GM12872 (cell line): Measurements from ENCODE around the gene CMSS1.

Experiments
- TF ChIP-seq, protein P1 (sequence below): IDR thresholded peaks from 3 replicates; pipeline ENCODE4 v1.5.1; 2011; ENCODE audit warnings: low read depth, mild to moderate bottlenecking, low read length, moderate library complexity; ENCODE audit not compliant: insufficient read depth

CMSS1 gene

GRCh38 chr3:100048248-100048647 is 230.6 kb downstream of the CMSS1 start:
- TF ChIP-seq, protein P1, sequence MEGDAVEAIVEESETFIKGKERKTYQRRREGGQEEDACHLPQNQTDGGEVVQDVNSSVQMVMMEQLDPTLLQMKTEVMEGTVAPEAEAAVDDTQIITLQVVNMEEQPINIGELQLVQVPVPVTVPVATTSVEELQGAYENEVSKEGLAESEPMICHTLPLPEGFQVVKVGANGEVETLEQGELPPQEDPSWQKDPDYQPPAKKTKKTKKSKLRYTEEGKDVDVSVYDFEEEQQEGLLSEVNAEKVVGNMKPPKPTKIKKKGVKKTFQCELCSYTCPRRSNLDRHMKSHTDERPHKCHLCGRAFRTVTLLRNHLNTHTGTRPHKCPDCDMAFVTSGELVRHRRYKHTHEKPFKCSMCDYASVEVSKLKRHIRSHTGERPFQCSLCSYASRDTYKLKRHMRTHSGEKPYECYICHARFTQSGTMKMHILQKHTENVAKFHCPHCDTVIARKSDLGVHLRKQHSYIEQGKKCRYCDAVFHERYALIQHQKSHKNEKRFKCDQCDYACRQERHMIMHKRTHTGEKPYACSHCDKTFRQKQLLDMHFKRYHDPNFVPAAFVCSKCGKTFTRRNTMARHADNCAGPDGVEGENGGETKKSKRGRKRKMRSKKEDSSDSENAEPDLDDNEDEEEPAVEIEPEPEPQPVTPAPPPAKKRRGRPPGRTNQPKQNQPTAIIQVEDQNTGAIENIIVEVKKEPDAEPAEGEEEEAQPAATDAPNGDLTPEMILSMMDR, result no peak

- TF ChIP-seq, protein P1, result no peak
These were observed 236.4 kb downstream of the CMSS1 start for GRCh38 chr3:100053951-100054620.

GRCh38 chr3:100057716-100058575 is 240.3 kb downstream of the CMSS1 start:
- TF ChIP-seq, protein P1, result no peak

GRCh38 chr3:100059472-100059871 is 241.8 kb downstream of the CMSS1 start:
- TF ChIP-seq, protein P1, result no peak

- TF ChIP-seq, protein P1, result no peak
These were observed 243.2 kb downstream of the CMSS1 start for GRCh38 chr3:100060685-100061484.

DNA sequence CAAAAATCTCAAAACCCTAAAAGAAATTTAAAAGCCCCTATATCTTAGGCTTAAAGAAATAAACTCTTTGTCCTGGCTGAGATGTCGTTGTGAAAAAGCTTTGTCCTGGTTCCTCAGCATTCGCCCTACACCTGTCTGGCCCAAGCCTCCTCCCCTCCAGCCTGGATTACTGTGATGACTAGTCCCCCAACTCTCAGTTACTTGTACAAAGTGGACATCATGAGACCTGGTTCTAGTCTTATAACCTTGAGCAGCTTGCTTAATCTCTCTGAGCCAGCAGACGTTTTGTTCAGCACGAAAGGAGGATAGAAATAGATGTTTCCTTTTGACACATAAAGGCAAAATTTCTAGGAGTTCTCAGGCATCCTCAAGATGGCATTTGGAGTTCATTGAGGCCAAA is 245.0 kb downstream of the CMSS1 start:
- TF ChIP-seq, protein P1, result no peak

DNA sequence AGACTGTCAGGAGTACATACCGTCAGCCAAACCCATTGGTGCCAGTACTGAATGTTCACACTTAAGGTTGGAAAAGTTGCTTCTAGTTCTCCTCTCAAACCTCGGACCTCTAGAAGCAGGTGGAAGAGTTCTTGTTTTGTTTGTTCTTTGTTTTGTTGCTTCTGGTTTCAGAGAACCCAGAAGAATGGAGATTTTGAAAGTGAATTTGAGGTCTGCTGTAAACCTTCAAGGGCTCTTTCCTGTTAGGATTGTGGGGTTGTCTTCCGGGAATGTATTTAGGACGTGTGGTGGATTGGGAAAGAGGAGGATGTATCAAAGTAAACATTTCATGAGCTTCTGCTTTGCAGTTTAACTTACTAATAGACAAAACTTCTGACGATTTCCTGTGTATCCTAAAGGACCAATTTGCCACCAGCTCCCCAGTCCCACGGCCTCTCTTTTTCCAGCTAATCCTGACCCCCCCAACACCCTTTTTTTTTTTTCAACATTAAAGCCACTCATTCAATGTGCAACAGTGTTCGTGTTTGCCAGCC is 246.3 kb downstream of the CMSS1 start:
- TF ChIP-seq, protein P1, result no peak
